Liver (tissue), 9 donors: Measurements from ENCODE around the gene TTC32. TPM values are rescaled to one million over a fixed set of nuclear protein-coding genes. Genes with fewer than 3 reads are reported as not detected.

Source experiments
- DNase-seq: peaks from one replicate; pipeline ENCODE4 v3.0.0-alpha.2; 2017; ENCODE audit warnings: low spot score
- H3K27ac ChIP-seq, 2 donors: one replicate each; pipeline ENCODE4 v1.7.0; 2013; ENCODE audit warnings: inconsistent platforms in 2 of 2, low read length in 2 of 2, control low read depth in 1 of 2, low read depth in 1 of 2, mild to moderate bottlenecking in 1 of 2
- H3K27me3 ChIP-seq, 4 donors: one replicate each; pipeline versions ENCODE4 v1.6.1 to v1.7.0; 2013; ENCODE audit warnings: low read length in 3 of 4, inconsistent platforms in 1 of 4, mild to moderate bottlenecking in 1 of 4, moderate library complexity in 1 of 4; ENCODE audit not compliant: control insufficient read depth in 4 of 4, insufficient read depth in 4 of 4
- H3K36me3 ChIP-seq, 4 donors: one replicate each; pipeline versions ENCODE4 v1.6.1 to v1.7.0; 2013; ENCODE audit warnings: low read length in 3 of 4, mild to moderate bottlenecking in 3 of 4, low read depth in 1 of 4, moderate library complexity in 1 of 4; ENCODE audit not compliant: control insufficient read depth in 4 of 4, insufficient read depth in 3 of 4
- H3K4me1 ChIP-seq, 4 donors: one replicate each; pipeline versions ENCODE4 v1.6.1 to v1.7.0; 2013; ENCODE audit warnings: low read length in 3 of 4, mild to moderate bottlenecking in 3 of 4, moderate library complexity in 1 of 4; ENCODE audit not compliant: control insufficient read depth in 4 of 4, insufficient read depth in 4 of 4
- H3K4me3 ChIP-seq, 3 donors: one replicate each; pipeline versions ENCODE4 v1.6.1 to v1.7.0; 2013; ENCODE audit warnings: low read length in 3 of 3, control low read depth in 1 of 3, low read depth in 1 of 3, mild to moderate bottlenecking in 1 of 3
- H3K9ac ChIP-seq, 2 donors: one replicate each; pipeline ENCODE4 v1.7.0; 2013; ENCODE audit warnings: low read length in 2 of 2, mild to moderate bottlenecking in 2 of 2, moderate library complexity in 2 of 2, control low read depth in 1 of 2, low read depth in 1 of 2
- H3K9me3 ChIP-seq, 4 donors: one replicate each; pipeline versions ENCODE4 v1.6.1 to v1.7.0; 2013; ENCODE audit warnings: low read length in 3 of 4; ENCODE audit not compliant: control insufficient read depth in 4 of 4
- ATF3 ChIP-seq: IDR thresholded peaks from 2 replicates; pipeline ENCODE4 v1.6.1; 2016; ENCODE audit warnings: antibody characterized with exemption
- EGR1 ChIP-seq, 2 donors: IDR thresholded peaks; 2 replicates each; pipeline ENCODE4 v1.6.1; 2016 to 2018; ENCODE audit warnings: antibody characterized with exemption in 2 of 2, low read depth in 2 of 2
- FOXA1 ChIP-seq: IDR thresholded peaks from 2 replicates; pipeline ENCODE4 v1.6.1; 2016; ENCODE audit warnings: antibody characterized with exemption
- FOXA2 ChIP-seq: IDR thresholded peaks from 2 replicates; pipeline ENCODE4 v1.6.1; 2016; ENCODE audit warnings: antibody characterized with exemption
- GABPA ChIP-seq, 2 donors: IDR thresholded peaks in 1 of 2; conservative IDR thresholded peaks in 1 of 2; 2 replicates each; pipeline ENCODE4 v1.6.1; 2016; ENCODE audit warnings: antibody characterized with exemption in 2 of 2, mild to moderate bottlenecking in 1 of 2, moderate library complexity in 1 of 2
- HNF4A ChIP-seq, 2 donors: conservative IDR thresholded peaks; 2 replicates each; pipeline ENCODE4 v1.6.1; 2016; ENCODE audit warnings: antibody characterized with exemption in 2 of 2, mild to moderate bottlenecking in 2 of 2
- HNF4G ChIP-seq: IDR thresholded peaks from 2 replicates; pipeline ENCODE4 v1.6.1; 2016; ENCODE audit warnings: antibody characterized with exemption
- JUND ChIP-seq, 2 donors: IDR thresholded peaks; 2 replicates each; pipeline ENCODE4 v1.6.1; 2016; ENCODE audit warnings: antibody characterized with exemption in 2 of 2
- NR2F2 ChIP-seq: IDR thresholded peaks from 2 replicates; pipeline ENCODE4 v1.6.1; 2016; ENCODE audit warnings: antibody characterized with exemption
- RAD21 ChIP-seq, 2 donors: IDR thresholded peaks; 2 replicates each; pipeline ENCODE4 v1.6.1; 2016; ENCODE audit warnings: antibody characterized with exemption in 2 of 2, mild to moderate bottlenecking in 2 of 2
- RXRA ChIP-seq, 2 donors: IDR thresholded peaks; 2 replicates each; pipeline ENCODE4 v1.6.1; 2017 to 2018; ENCODE audit warnings: antibody characterized with exemption in 2 of 2, mild to moderate bottlenecking in 1 of 2
- SP1 ChIP-seq: IDR thresholded peaks from 2 replicates; pipeline ENCODE4 v1.6.1; 2018; ENCODE audit warnings: antibody characterized with exemption, mild to moderate bottlenecking
- TAF1 ChIP-seq: conservative IDR thresholded peaks from 2 replicates; pipeline ENCODE4 v1.6.1; 2016; ENCODE audit warnings: antibody characterized with exemption, mild to moderate bottlenecking
- YY1 ChIP-seq: IDR thresholded peaks from 2 replicates; pipeline ENCODE4 v1.6.1; 2016; ENCODE audit warnings: antibody characterized with exemption, mild to moderate bottlenecking
- ZBTB33 ChIP-seq: IDR thresholded peaks from 2 replicates; pipeline ENCODE4 v1.6.1; 2016; ENCODE audit warnings: antibody characterized with exemption
- WGBS: extraction: QIAGEN DNeasy Blood & Tissue Kit; methylation state at CpG from one replicate; pipeline ENCODE4 v1.1.7; 2013; 5-methylcytosine and 5-hydroxymethylcytosine counted together
- polyA plus RNA-seq, 2 donors: library from polyadenylated mRNA; stranded (reverse) in 1 of 2; unstranded in 1 of 2; fragments of 200-250 nt in 1 of 2; fragments of >200 nt in 1 of 2; fragmentation: Nextera tagmentation in 1 of 2; extraction: Ambion mirVana in 1 of 2; gene quantifications; one replicate each; pipeline versions ENCODE4 v1.2.1 to v1.2.3, GENCODE V29; 2013 to 2015
- total RNA-seq, 2 donors: library from RNA; depleted of rRNA; stranded (reverse); fragments of >200 nt; gene quantifications; one replicate each; pipeline ENCODE4 v1.2.3, GENCODE V29; 2014
- TF ChIP-seq, protein P1 (sequence below): fragments of 150-350 bp; IDR thresholded peaks from 2 replicates; pipeline ENCODE4 v1.5.1; 2017; ENCODE audit warnings: improper control_type of control experiment, low read depth, low read length; ENCODE audit not compliant: missing input control
- TF ChIP-seq, protein P2 (sequence below): IDR thresholded peaks from 2 replicates; pipeline ENCODE4 v1.6.1; 2016; ENCODE audit warnings: antibody characterized with exemption
- TF ChIP-seq, protein P3 (sequence below): IDR thresholded peaks from 2 replicates; pipeline ENCODE4 v1.6.1; 2016; ENCODE audit warnings: antibody characterized with exemption, mild to moderate bottlenecking
- donor health status: healthy.
- donor health status: healthy.
- donor health status: healthy.
- donor health status: healthy.
- donor health status: healthy.

The TTC32 gene
- total and polyA plus RNA-seq, 4 donors, result 4.1 to 12.0 (median 10.5) TPM

DNA sequence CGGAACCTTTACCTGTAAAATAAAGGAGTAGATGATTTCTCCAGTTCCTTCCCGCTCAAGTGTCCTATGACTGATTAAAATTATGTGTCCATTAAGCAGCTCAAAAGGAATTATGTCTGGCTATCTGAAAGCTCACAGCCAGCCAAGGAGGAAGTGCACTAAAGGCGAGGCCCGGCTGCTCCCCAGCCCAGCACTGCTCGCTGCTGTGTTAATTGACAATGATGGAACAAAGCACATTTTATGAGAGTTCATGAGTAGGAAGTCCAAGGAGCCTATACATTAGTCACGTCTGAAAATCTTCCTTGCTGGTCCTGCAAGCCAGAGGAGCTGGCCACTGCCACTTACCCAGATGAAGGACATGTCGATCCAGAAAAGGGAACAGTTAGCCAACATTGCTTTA is 14.3 kb downstream of the TTC32 start:
- 84% methylated on average over 7 of the region's 7 CpGs for WGBS
- Histone ChIP-seq H3K4me1 (no peaks in the 10 kb centered on the region), H3K9me3 (no peaks in the 10 kb centered on the region), H3K36me3 (no peaks in the 10 kb centered on the region), H3K4me3 (no peak overlapping the region), H3K27ac (no peak overlapping the region), H3K27me3 (no peaks in the 10 kb centered on the region), H3K9ac (no peak overlapping the region)
- DNase-seq, result no peak
- no peak for TF ChIP-seq FOXA2
- no peak for TF ChIP-seq TAF1
- no peak for TF ChIP-seq HNF4A (conservative IDR thresholded peaks at IDR 0.05)
- no peak for TF ChIP-seq RAD21 (IDR thresholded peaks at IDR 0.05)
- no peak for TF ChIP-seq ZBTB33
- no peak for TF ChIP-seq EGR1 (IDR thresholded peaks at IDR 0.05; ENCODE audit: low read depth in 2 of 2)
- TF ChIP-seq RXRA (IDR thresholded peaks at IDR 0.05), result no peak
- no peak for TF ChIP-seq YY1
- TF ChIP-seq, protein P1, sequence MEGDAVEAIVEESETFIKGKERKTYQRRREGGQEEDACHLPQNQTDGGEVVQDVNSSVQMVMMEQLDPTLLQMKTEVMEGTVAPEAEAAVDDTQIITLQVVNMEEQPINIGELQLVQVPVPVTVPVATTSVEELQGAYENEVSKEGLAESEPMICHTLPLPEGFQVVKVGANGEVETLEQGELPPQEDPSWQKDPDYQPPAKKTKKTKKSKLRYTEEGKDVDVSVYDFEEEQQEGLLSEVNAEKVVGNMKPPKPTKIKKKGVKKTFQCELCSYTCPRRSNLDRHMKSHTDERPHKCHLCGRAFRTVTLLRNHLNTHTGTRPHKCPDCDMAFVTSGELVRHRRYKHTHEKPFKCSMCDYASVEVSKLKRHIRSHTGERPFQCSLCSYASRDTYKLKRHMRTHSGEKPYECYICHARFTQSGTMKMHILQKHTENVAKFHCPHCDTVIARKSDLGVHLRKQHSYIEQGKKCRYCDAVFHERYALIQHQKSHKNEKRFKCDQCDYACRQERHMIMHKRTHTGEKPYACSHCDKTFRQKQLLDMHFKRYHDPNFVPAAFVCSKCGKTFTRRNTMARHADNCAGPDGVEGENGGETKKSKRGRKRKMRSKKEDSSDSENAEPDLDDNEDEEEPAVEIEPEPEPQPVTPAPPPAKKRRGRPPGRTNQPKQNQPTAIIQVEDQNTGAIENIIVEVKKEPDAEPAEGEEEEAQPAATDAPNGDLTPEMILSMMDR, result no peak
- TF ChIP-seq HNF4G, result no peak
- TF ChIP-seq, protein P2, sequence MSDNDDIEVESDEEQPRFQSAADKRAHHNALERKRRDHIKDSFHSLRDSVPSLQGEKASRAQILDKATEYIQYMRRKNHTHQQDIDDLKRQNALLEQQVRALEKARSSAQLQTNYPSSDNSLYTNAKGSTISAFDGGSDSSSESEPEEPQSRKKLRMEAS, result no peak
- TF ChIP-seq JUND (IDR thresholded peaks at IDR 0.05), result no peak
- TF ChIP-seq GABPA (IDR thresholded peaks at IDR 0.05 in 1 of 2, conservative IDR thresholded peaks at IDR 0.05 in 1 of 2), result no peak
- TF ChIP-seq ATF3, result no peak
- TF ChIP-seq SP1, result no peak
- TF ChIP-seq FOXA1, result no peak
- TF ChIP-seq, protein P3, sequence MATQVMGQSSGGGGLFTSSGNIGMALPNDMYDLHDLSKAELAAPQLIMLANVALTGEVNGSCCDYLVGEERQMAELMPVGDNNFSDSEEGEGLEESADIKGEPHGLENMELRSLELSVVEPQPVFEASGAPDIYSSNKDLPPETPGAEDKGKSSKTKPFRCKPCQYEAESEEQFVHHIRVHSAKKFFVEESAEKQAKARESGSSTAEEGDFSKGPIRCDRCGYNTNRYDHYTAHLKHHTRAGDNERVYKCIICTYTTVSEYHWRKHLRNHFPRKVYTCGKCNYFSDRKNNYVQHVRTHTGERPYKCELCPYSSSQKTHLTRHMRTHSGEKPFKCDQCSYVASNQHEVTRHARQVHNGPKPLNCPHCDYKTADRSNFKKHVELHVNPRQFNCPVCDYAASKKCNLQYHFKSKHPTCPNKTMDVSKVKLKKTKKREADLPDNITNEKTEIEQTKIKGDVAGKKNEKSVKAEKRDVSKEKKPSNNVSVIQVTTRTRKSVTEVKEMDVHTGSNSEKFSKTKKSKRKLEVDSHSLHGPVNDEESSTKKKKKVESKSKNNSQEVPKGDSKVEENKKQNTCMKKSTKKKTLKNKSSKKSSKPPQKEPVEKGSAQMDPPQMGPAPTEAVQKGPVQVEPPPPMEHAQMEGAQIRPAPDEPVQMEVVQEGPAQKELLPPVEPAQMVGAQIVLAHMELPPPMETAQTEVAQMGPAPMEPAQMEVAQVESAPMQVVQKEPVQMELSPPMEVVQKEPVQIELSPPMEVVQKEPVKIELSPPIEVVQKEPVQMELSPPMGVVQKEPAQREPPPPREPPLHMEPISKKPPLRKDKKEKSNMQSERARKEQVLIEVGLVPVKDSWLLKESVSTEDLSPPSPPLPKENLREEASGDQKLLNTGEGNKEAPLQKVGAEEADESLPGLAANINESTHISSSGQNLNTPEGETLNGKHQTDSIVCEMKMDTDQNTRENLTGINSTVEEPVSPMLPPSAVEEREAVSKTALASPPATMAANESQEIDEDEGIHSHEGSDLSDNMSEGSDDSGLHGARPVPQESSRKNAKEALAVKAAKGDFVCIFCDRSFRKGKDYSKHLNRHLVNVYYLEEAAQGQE, result no peak
- TF ChIP-seq NR2F2, result no peak
